Adrenal gland (tissue), 5 donors: ENCODE data around the gene TSPEAR.

Experiments used
- POLR2A ChIP-seq, 2 donors: fragments of 450-650 bp; IDR thresholded peaks; one replicate each; pipeline ENCODE4 v1.6.1; 2017; ENCODE audit warnings: antibody characterized with exemption in 2 of 2, mild to moderate bottlenecking in 2 of 2, moderate library complexity in 1 of 2
- TF ChIP-seq, protein P1 (sequence below), 6 experiments: fragments of 450-650 bp in 4 of 6; fragments of 200-600 bp in 2 of 6; sonication (generic) in 1 of 6; IDR thresholded peaks; 1 replicate in 5 of 6; 2 replicates in 1 of 6; pipeline versions ENCODE4 v1.5.1 to v1.8.0; 2016 to 2021; ENCODE audit warnings: antibody characterized with exemption in 6 of 6, mild to moderate bottlenecking in 2 of 6, moderate library complexity in 1 of 6
- donor health status: DM: no; HTN: no; CAD: no.

- no peak for TF ChIP-seq POLR2A (IDR thresholded peaks at IDR 0.05)
- TF ChIP-seq, protein P1, sequence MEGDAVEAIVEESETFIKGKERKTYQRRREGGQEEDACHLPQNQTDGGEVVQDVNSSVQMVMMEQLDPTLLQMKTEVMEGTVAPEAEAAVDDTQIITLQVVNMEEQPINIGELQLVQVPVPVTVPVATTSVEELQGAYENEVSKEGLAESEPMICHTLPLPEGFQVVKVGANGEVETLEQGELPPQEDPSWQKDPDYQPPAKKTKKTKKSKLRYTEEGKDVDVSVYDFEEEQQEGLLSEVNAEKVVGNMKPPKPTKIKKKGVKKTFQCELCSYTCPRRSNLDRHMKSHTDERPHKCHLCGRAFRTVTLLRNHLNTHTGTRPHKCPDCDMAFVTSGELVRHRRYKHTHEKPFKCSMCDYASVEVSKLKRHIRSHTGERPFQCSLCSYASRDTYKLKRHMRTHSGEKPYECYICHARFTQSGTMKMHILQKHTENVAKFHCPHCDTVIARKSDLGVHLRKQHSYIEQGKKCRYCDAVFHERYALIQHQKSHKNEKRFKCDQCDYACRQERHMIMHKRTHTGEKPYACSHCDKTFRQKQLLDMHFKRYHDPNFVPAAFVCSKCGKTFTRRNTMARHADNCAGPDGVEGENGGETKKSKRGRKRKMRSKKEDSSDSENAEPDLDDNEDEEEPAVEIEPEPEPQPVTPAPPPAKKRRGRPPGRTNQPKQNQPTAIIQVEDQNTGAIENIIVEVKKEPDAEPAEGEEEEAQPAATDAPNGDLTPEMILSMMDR (IDR thresholded peaks at IDR 0.05) = no peak
Measured at GRCh38 chr21:44713130-44713529, 1.8 kb upstream of the TSPEAR start.
